HUES48 (cell line): Measurements from ENCODE around the gene FXYD1.
"Not testable (repeated sequence)": the region's sequence is repeated elsewhere in the genome, so short reads cannot be mapped to it uniquely, and the experiment has no call there.

Experiments used
- H3K27ac ChIP-seq: one replicate; pipeline ENCODE4 v1.7.0; 2013; ENCODE audit warnings: low read depth, low read length, inconsistent platforms
- H3K27me3 ChIP-seq: 2 replicates; pipeline ENCODE4 v1.6.1; 2013; ENCODE audit warnings: mild to moderate bottlenecking, low read length; ENCODE audit not compliant: control insufficient read depth, insufficient read depth
- H3K36me3 ChIP-seq: 2 replicates; pipeline ENCODE4 v1.6.1; 2013; ENCODE audit warnings: low read length; ENCODE audit not compliant: control insufficient read depth, insufficient read depth
- H3K4me1 ChIP-seq: 2 replicates; pipeline ENCODE4 v1.6.1; 2013; ENCODE audit warnings: mild to moderate bottlenecking, low read length; ENCODE audit not compliant: control insufficient read depth, insufficient read depth
- H3K4me3 ChIP-seq: 2 replicates; pipeline ENCODE4 v1.5.1; 2013; ENCODE audit warnings: mild to moderate bottlenecking, low read depth, low read length
- H3K9ac ChIP-seq: 2 replicates; pipeline ENCODE4 v1.6.1; 2013; ENCODE audit warnings: mild to moderate bottlenecking, low read depth, low read length, moderate library complexity
- H3K9me3 ChIP-seq: 2 replicates; pipeline ENCODE4 v1.6.1; 2013; ENCODE audit warnings: low read length; ENCODE audit not compliant: control insufficient read depth, insufficient read depth

Gene FXYD1

DNA sequence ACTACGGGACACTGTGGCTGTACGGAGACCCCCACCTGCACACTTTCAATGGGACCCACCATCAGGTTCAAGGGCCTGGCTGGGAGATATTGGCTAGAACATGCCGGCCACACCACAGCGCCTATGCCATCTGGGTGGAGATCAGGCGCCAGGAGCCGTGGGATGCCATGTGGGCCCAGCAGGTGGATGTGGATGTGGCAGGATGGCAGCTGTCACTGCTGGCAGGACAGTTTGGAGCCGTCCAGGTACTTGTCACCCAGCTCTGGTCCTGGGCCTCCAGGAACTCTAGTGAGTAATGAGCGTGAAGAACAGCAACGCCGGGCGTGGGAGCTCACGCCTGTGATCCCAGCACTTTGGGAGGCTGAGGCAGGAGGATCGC is 38.7 kb upstream of the FXYD1 start:
- H3K4me1 ChIP-seq = no peaks in the 10 kb centered on the region

DNA sequence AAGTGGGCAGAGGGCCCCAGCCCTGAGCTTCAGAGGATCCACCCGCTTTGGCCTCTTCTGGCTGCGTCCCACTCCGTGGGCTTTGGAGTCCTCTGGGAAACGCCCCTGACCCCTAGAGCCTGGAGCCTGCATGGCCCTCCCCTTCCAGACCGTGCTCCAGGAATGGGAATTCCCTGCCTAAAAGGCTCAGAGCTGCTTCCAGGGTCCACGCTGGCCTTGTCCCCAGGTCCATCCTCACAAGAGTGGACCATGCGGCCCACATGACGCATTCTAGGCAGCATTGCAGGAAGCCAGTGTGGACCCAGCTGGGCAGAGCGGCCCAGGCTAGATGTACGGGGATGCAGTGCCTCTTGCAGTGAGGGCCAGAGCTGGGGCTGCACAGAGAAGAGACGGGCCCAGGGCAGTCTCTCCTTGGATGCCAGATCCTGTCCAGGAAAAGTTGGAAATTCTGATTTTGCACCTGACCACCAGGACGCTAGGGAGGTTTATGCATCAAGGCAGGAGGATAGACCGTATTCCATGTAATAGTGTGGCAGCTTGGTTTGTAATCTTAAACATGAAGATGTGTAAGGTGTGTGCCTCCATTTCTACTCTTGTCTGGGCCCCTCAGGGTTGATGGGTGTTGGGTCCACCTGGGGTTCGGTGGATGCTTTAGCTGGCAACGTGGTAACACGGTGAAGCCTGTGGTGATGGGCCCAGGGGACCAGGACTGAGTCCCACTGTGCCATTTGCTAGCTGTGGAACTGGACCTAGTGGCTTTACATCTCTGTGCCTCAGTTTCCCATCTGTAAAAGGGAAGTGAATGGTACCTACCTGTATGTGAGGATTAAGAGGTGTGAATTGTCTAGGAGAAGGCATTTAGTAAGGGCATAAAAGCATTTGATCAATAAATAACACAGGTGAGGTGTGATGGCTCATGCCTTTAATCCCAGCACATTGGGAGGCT is 37.8 kb upstream of the FXYD1 start:
- Histone ChIP-seq H3K27me3 (no peaks in the 10 kb centered on the region), H3K9me3 (no peaks in the 10 kb centered on the region), H3K9ac (no peak overlapping the region), H3K36me3 (no peaks in the 10 kb centered on the region), H3K4me1 (no peaks in the 10 kb centered on the region), H3K4me3 (no peak overlapping the region), H3K27ac (no peak overlapping the region)

More for the DNA sequence above, 38.7 kb upstream of the FXYD1 start:
- Histone ChIP-seq H3K27ac (no peak overlapping the region), H3K9ac (no peak overlapping the region), H3K27me3 (no peaks in the 10 kb centered on the region), H3K4me3 (no peak overlapping the region), H3K36me3 (no peaks in the 10 kb centered on the region), H3K9me3 (no peaks in the 10 kb centered on the region)

DNA sequence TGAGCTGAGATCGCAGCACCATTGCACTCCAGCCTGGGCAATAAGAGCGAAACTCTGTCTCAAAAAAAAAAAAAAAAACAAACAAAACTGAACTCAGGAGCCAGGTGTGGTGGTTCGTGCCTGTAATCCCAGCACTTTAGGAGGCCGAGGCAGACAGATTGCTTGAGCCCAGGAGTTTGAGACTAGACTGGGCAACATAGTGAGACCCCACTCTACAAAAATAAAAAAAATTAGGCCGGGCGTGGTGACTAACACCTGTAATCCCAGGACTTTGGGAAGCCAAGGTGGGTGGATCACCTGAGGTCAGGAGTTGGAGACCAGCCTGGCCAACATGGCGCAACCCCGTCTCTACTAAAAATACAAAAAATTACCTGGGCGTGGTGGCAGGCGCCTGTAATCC is 36.7 kb upstream of the FXYD1 start:
- H3K36me3 ChIP-seq, H3K9me3 ChIP-seq, H3K9ac ChIP-seq, H3K4me1 ChIP-seq, H3K27me3 ChIP-seq, H3K4me3 ChIP-seq, H3K27ac ChIP-seq: not testable (repeated sequence)

DNA sequence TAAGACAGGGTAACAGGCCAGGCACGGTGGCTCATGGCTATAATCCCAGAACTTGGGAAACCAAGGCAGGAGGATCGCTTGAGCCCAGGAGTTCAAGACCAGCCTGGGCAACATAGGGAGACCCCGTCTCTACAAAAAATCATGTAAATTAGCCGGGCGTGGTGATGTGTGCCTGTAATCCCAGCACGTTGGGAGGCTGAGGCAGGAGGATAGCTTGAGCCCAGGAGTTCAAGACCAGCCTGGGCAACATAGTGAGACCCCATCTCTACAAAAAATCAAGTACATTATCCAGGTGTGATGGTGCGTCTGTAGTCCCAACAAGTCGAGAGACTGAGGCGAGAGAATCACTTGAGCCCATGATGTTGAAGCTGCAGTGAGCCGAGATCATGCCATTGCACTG is 35.0 kb upstream of the FXYD1 start:
- H3K9ac ChIP-seq, H3K4me3 ChIP-seq, H3K27me3 ChIP-seq, H3K36me3 ChIP-seq, H3K9me3 ChIP-seq, H3K4me1 ChIP-seq, H3K27ac ChIP-seq: not testable (repeated sequence)

DNA sequence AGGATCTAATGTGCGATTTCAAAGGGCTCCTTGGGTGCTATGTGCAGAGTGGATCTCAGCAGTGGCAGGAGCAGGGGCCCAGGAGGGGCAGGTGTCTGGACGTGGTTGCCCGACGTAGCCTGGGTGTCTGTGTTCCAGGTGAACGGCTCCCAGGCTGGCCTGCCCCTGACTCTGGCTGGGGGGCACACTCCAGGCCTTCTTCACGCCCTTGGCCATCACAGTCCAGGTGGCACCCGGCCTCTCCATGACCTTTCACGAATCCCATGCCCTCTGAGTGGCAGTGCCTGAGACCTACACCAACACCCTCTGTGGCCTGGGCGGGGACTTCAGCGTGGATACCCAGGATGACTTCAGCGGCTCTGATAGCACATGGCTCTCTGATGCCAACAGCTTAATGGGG is 34.3 kb upstream of the FXYD1 start:
- Histone ChIP-seq H3K4me1 (no peaks in the 10 kb centered on the region), H3K4me3 (no peak overlapping the region), H3K9ac (no peak overlapping the region), H3K9me3 (no peaks in the 10 kb centered on the region), H3K36me3 (no peaks in the 10 kb centered on the region), H3K27ac (no peak overlapping the region), H3K27me3 (no peaks in the 10 kb centered on the region)

DNA sequence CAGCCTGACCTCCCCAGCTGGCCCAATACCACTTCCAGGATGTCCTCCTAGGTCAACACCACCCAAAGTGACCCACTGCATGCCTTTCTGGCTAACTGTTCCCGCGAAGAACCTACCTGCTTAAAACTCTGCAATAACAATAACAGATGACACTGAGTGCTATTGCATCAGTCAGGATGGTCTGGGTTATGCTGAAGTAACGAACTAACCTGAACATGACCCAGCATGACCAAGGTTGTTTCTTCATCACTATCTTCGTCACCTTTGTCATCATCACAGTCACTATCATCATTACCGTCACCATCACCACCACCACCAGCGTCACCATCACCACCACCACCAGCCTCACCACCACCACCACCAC is 33.6 kb upstream of the FXYD1 start:
- no peaks in the 10 kb centered on the region for H3K9me3 ChIP-seq
- no peak overlapping the region for H3K4me3 ChIP-seq
- no peak overlapping the region for H3K27ac ChIP-seq
- H3K9ac ChIP-seq = no peak overlapping the region
- H3K27me3 ChIP-seq = no peaks in the 10 kb centered on the region
- peaks cover 3% of the 10 kb centered on the region for H3K4me1 ChIP-seq
- H3K36me3 ChIP-seq = no peaks in the 10 kb centered on the region

DNA sequence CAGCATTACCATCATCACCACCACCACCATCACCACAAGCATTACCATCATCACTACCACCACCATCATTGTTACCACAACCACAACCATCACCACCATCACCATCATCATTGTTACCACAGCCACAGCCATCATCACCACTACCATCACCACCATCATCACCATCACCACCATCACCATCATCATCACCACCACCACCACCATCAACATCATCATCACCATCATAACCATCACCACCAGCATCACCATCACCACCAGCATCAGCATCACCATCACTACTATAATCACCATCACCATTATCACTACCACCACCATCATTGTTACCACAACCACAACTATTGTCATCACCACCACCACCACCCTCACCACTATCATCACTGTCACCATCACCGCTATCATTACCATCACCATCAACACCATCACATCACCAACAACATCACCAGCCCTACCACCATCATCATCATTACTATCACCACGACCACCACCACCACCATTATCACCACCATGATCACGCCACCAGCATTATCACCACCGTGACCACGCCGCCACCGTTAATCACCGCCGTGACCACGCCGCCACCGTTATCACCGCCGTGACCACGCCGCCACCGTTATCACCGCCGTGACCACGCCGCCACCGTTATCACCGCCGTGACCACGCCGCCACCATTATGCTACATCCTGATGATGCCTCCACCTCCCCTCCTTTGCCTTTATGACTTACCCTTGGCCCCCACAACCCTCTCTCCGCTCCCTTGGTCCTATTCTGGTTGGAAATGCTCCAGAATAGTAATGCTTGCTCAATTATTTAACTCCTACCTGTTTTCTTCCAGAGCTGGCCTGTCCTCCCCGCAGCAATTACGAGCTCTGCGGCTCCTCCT is 33.0 kb upstream of the FXYD1 start:
- peaks cover 3% of the 10 kb centered on the region for H3K4me1 ChIP-seq
- H3K9me3 ChIP-seq = no peaks in the 10 kb centered on the region
- H3K27me3 ChIP-seq = no peaks in the 10 kb centered on the region
- H3K27ac ChIP-seq = no peak overlapping the region
- no peak overlapping the region for H3K4me3 ChIP-seq
- H3K36me3 ChIP-seq = no peaks in the 10 kb centered on the region
- no peak overlapping the region for H3K9ac ChIP-seq

DNA sequence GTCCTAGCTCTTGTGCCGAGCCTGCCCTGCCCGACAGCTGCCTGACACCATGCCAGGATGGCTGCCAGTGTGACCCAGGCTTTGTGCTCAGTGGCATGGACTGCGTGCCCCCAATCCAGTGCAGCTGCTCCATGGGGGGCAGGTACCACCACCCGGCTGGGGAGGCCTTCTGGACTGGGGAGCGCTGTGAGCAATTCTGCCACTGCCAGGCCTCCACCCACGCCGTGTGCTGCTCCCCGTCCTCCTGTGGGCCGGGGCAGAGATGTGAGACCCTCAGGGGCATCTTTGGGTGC is 32.4 kb upstream of the FXYD1 start:
- no peak overlapping the region for H3K27ac ChIP-seq
- H3K36me3 ChIP-seq = no peaks in the 10 kb centered on the region
- H3K9me3 ChIP-seq = no peaks in the 10 kb centered on the region
- H3K4me3 ChIP-seq = no peak overlapping the region
- H3K4me1 ChIP-seq = peaks cover 3% of the 10 kb centered on the region
- no peak overlapping the region for H3K9ac ChIP-seq
- H3K27me3 ChIP-seq = no peaks in the 10 kb centered on the region

DNA sequence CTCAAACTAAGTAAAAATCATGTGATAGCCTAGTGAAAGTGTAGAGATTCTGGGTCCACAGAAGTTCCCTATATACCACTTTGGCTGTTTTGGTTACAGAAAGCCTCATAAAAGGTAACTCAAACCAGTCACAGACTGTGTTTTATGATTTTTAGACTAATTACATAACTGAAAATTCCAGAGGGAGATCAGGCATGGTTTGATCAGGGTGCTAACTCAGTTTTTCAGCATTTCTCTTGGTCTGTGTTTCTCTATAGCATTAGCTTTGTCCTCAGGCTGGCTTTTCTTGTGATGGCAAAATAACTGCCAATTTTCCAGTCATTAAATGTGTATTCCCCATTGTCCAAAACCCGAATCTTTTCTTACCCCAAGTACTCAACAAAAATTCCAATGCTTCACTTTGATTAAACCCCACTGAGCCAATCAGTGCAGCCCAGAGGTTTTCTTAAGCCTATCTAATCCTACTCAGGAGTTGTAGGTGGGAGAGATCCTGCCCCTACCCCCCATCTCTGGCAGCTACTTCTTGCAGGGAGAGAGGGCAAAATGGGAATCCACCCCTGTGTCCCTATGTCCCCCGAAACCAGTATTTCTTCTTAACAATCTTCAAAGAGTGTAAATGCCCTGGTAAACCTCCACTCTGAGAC is 31.6 kb upstream of the FXYD1 start:
- Histone ChIP-seq H3K27ac (no peak overlapping the region), H3K9ac (no peak overlapping the region), H3K4me1 (peaks cover 3% of the 10 kb centered on the region), H3K4me3 (no peak overlapping the region), H3K36me3 (no peaks in the 10 kb centered on the region), H3K9me3 (no peaks in the 10 kb centered on the region), H3K27me3 (no peaks in the 10 kb centered on the region)

DNA sequence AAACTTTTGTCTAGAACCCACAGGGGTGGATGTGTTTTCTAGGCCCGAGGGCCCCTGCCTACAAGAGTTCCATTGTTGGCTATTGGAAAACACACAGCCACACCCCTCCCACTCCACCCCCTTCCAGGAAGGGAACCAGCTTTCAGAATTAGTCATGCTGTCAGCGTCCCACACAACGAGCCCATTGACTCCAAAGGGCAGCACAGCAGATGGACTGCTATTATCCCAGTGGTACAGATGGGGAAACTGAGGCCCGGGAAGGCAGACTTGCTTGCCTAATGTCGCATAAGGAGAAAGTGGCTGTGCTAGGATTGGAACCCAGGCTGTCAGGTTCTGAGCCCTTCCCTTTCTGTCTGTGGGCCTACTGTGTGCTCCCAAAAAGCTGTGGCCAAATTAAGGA is 31.1 kb upstream of the FXYD1 start:
- Histone ChIP-seq H3K9me3 (no peaks in the 10 kb centered on the region), H3K27ac (no peak overlapping the region), H3K36me3 (no peaks in the 10 kb centered on the region), H3K27me3 (no peaks in the 10 kb centered on the region), H3K4me1 (peaks cover 3% of the 10 kb centered on the region), H3K4me3 (no peak overlapping the region), H3K9ac (no peak overlapping the region)

DNA sequence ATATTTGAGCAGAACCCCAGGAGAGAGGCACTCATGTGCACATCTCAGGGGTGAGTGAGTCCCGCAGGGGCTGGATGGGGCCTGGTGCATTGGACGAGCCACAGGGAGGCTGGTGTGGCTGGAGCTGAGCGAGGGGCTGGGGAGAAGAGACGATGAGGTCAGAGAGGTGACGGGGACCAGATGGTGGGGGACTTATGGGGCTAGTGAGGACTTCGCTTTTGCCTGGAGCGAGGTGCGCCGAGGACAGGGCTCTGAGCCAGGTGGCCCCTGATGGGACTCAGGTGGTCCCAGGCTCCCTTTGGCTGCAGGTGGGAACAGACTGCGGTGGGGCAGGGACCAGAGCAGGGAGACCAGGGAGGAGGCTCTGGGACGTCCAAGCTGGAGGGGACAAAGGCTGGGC is 29.9 kb upstream of the FXYD1 start:
- Histone ChIP-seq H3K9ac (no peak overlapping the region), H3K27ac (no peak overlapping the region), H3K27me3 (no peaks in the 10 kb centered on the region), H3K9me3 (no peaks in the 10 kb centered on the region), H3K4me1 (peaks cover 3% of the 10 kb centered on the region), H3K4me3 (no peak overlapping the region), H3K36me3 (no peaks in the 10 kb centered on the region)
